Ascending aorta (tissue), 2 donors: ENCODE measurements around the gene CCDC110. TPM values are rescaled to one million over a fixed set of nuclear protein-coding genes. Genes with fewer than 3 reads are reported as not detected.

Experiments
- DNase-seq, 2 donors: peaks; one replicate each; pipeline ENCODE4 v3.0.0-alpha.2; 2019; ENCODE audit warnings: low spot score in 2 of 2
- H3K27ac ChIP-seq, 2 donors: fragments of 200-600 bp; sonication (generic); one replicate each; pipeline ENCODE4 v1.5.1; 2016 to 2017; ENCODE audit warnings: mild to moderate bottlenecking in 1 of 2
- H3K27me3 ChIP-seq: fragments of 200-600 bp; sonication (generic); one replicate; pipeline ENCODE4 v1.5.1; 2017
- H3K36me3 ChIP-seq, 2 donors: fragments of 200-600 bp; sonication (generic); one replicate each; pipeline ENCODE4 v1.5.1; 2016
- H3K4me1 ChIP-seq, 2 donors: fragments of 200-600 bp; sonication (generic); one replicate each; pipeline ENCODE4 v1.5.1; 2016 to 2017; ENCODE audit warnings: mild to moderate bottlenecking in 1 of 2
- H3K4me3 ChIP-seq, 2 donors: fragments of 200-600 bp; sonication (generic); one replicate each; pipeline ENCODE4 v1.5.1; 2016 to 2017; ENCODE audit warnings: mild to moderate bottlenecking in 1 of 2
- H3K9me3 ChIP-seq, 2 donors: fragments of 200-600 bp; sonication (generic); one replicate each; pipeline ENCODE4 v1.5.1; 2016
- intact Hi-C: fragments of 100-400 bp; cut with DNase I; formaldehyde crosslinking; loops from one replicate; pipeline ENCODE4 v1.15.1; 2023
- total RNA-seq: library from RNA; depleted of rRNA; stranded (reverse); fragments of >200 nt; gene quantifications from one replicate; pipeline ENCODE4 v1.1.0, GENCODE V29; 2016
- TF ChIP-seq, protein P1 (sequence below), 3 experiments: fragments of 200-600 bp in 2 of 3; fragments of 450-650 bp in 1 of 3; sonication (generic) in 2 of 3; IDR thresholded peaks; one replicate each; pipeline ENCODE4 v1.5.1; 2016 to 2019; ENCODE audit warnings: antibody characterized with exemption in 3 of 3, mild to moderate bottlenecking in 1 of 3, moderate library complexity in 1 of 3

CCDC110 gene
- total RNA-seq, 1 donor from 2014 or later, result not detected

DNA sequence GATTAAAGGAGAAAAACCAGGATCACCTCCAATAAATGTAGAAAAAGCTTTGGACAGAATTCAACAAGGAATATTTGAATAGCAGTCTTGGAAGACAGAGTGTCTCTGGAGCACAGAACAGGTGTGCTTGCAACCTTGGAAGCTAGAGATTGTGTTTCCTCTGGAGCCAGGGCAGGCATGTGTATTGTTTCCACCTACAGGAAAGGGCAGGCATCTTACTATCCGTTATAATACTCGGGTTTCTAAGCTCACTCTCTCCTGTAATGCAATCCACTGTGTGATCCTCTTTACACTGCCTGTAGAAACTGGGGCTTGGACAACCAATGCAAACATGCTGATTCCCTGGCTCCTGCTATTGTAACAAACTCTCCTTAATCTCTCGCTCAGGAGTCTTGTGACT, 14.4 kb downstream of the CCDC110 start:
- TF ChIP-seq, protein P1, sequence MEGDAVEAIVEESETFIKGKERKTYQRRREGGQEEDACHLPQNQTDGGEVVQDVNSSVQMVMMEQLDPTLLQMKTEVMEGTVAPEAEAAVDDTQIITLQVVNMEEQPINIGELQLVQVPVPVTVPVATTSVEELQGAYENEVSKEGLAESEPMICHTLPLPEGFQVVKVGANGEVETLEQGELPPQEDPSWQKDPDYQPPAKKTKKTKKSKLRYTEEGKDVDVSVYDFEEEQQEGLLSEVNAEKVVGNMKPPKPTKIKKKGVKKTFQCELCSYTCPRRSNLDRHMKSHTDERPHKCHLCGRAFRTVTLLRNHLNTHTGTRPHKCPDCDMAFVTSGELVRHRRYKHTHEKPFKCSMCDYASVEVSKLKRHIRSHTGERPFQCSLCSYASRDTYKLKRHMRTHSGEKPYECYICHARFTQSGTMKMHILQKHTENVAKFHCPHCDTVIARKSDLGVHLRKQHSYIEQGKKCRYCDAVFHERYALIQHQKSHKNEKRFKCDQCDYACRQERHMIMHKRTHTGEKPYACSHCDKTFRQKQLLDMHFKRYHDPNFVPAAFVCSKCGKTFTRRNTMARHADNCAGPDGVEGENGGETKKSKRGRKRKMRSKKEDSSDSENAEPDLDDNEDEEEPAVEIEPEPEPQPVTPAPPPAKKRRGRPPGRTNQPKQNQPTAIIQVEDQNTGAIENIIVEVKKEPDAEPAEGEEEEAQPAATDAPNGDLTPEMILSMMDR (IDR thresholded peaks at IDR 0.05), result no peak
- H3K9me3 ChIP-seq, result no peaks in the 10 kb centered on the region
- H3K27me3 ChIP-seq, result no peaks in the 10 kb centered on the region
- intact Hi-C loops, result no loop called here
- DNase-seq, result no peak
- H3K4me3 ChIP-seq, result no peak overlapping the region
- H3K36me3 ChIP-seq, result no peaks in the 10 kb centered on the region
- no peaks in the 10 kb centered on the region for H3K4me1 ChIP-seq
- H3K27ac ChIP-seq, result no peak overlapping the region

DNA sequence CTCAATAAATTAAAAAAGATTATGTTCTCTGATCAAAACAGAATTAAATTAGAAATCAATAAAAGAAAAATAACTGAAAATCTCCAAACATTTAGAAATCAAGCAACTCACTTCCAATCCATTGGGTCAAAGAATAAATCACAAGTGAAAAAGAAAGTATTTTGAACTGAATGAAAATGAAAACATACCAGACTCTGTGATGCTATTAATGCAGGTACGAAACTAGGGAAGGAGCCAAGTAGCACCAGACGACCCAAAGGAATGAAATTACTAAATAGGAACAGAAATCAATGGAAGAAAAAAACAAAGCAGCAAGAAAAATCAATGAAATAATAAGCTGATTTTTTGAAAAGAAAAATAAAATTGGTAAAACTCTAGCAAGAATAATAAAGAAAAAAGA, 15.4 kb downstream of the CCDC110 start:
- intact Hi-C loops, result no loop called here
- H3K36me3 ChIP-seq, result no peaks in the 10 kb centered on the region
- no peaks in the 10 kb centered on the region for H3K9me3 ChIP-seq
- H3K4me1 ChIP-seq, result no peaks in the 10 kb centered on the region
- no peak overlapping the region for H3K4me3 ChIP-seq
- no peak overlapping the region for H3K27ac ChIP-seq
- DNase-seq, result no peak
- TF ChIP-seq, protein P1 (IDR thresholded peaks at IDR 0.05), result no peak
- no peaks in the 10 kb centered on the region for H3K27me3 ChIP-seq

DNA sequence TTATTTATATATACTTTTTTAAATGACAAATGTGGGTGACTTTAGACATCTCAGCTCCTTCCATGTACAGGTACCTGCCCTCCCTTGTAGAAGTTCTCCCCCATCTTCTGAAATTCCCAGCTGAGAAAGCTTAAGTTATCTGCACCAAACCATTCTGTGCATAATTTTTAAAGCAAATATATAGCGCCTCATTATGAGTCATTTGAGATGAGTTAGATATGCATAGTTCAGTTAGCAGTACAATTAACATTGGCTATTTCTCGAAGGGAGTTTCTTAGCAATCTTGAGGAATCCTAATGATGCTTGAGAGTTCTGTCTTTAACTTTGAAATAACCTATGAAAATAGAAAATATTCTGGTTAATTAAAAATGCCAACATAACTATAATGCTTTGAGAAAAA, 26.3 kb downstream of the CCDC110 start:
- H3K9me3 ChIP-seq, result no peaks in the 10 kb centered on the region
- H3K36me3 ChIP-seq, result no peaks in the 10 kb centered on the region
- no peak overlapping the region for H3K4me3 ChIP-seq
- H3K27me3 ChIP-seq, result no peaks in the 10 kb centered on the region
- no peaks in the 10 kb centered on the region for H3K4me1 ChIP-seq
- TF ChIP-seq, protein P1 (IDR thresholded peaks at IDR 0.05), result no peak
- DNase-seq, result no peak
- intact Hi-C loops, result no loop called here
- no peak overlapping the region for H3K27ac ChIP-seq

DNA sequence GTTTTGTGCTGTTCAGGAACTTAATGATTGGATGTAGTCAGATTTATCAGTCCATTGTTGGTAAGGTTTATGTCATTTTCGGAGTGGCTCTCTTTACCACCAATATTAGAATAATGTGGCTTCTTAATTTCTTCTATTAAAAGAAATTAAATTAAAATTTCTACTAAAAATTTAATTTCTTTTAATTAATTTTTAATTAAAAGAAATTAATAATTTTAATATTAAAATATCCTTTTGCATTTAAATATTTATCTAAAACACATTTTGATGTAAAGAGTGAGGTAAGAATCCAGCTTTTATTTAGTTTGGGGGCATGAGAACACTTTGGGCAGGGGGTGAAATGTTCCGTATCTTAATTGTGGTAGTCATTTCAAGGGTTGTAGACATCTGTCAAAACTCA, 30.1 kb downstream of the CCDC110 start:
- intact Hi-C loops, result no loop called here
- TF ChIP-seq, protein P1 (IDR thresholded peaks at IDR 0.05), result no peak
- no peak overlapping the region for H3K4me3 ChIP-seq

DNA sequence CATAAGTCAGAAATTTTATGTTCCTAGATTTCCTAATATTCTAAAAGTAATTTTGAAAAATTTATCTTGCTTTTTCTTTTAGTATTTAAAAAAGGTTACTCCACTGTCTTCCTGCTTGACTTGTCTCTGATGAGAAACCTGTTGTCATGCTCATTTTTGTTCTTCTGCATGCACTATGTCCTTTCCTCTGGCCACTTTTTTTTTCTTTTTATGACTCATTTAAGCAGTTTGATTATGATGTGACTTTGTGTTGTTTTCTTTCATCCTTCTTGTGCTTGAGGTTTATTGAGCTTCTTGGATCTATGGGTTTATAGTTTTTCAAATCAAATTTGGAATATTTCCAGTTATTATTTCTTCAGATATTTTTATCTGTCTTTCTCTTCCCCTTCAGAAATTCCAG, 33.7 kb downstream of the CCDC110 start:
- Histone ChIP-seq H3K4me3 (no peak overlapping the region), H3K36me3 (no peaks in the 10 kb centered on the region), H3K4me1 (no peaks in the 10 kb centered on the region), H3K27ac (no peak overlapping the region), H3K9me3 (no peaks in the 10 kb centered on the region), H3K27me3 (no peaks in the 10 kb centered on the region)
- TF ChIP-seq, protein P1 (IDR thresholded peaks at IDR 0.05), result no peak
- intact Hi-C loops, result no loop called here
- no peak for DNase-seq

More for the DNA sequence above, 30.1 kb downstream of the CCDC110 start:
- Histone ChIP-seq H3K36me3 (no peaks in the 10 kb centered on the region), H3K27ac (no peak overlapping the region), H3K9me3 (no peaks in the 10 kb centered on the region), H3K27me3 (no peaks in the 10 kb centered on the region), H3K4me1 (no peaks in the 10 kb centered on the region)
- DNase-seq, result no peak

DNA sequence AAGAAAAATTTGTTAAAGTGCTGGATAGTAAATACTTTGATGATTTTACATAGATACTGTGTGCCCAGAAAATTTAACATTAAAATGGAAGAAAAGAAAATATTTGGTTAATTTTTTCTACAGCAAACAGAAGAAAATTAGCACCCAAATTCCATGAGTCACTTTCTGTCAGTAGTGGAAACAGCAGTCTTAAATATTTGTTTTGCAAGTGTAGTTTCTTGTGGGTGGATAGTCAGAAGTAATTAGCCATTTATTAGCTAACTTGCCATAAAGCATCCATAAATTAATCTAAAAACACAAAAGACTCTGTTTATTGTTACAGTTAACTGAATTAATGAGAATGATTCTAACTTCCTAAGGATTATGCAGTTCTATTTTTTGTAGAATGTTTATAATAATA, 36.1 kb downstream of the CCDC110 start:
- H3K36me3 ChIP-seq, result no peaks in the 10 kb centered on the region
- TF ChIP-seq, protein P1 (IDR thresholded peaks at IDR 0.05), result no peak
- DNase-seq, result no peak
- no peaks in the 10 kb centered on the region for H3K27me3 ChIP-seq
- no peak overlapping the region for H3K4me3 ChIP-seq
- no peak overlapping the region for H3K27ac ChIP-seq
- intact Hi-C loops, result no loop called here
- H3K9me3 ChIP-seq, result no peaks in the 10 kb centered on the region
- H3K4me1 ChIP-seq, result no peaks in the 10 kb centered on the region
